Keratinocyte (primary cell): ENCODE data around the gene RAB19. TPM values are rescaled to one million over a fixed set of nuclear protein-coding genes. Genes with fewer than 3 reads are reported as not detected.

Source experiments
- DNase-seq: peaks from one replicate; pipeline ENCODE4 v3.0.0-alpha.2; 2011; ENCODE audit warnings: low read depth, missing footprints, low spot score
- FAIRE-seq: peaks from 2 replicates; lab custom pipeline; 2011; peaks lifted over from hg19 to GRCh38; lab: Jason Lieb, UNC
- H2AFZ ChIP-seq: 2 replicates; pipeline ENCODE4 v1.6.0; 2012; ENCODE audit warnings: low read length, control low read depth, inconsistent platforms; ENCODE audit not compliant: control insufficient read depth
- H3K27ac ChIP-seq: 2 replicates; pipeline ENCODE4 v1.5.1; 2011; ENCODE audit warnings: low read length; ENCODE audit not compliant: control insufficient read depth, insufficient read depth
- H3K27me3 ChIP-seq: 3 replicates; pipeline ENCODE4 v1.6.0; 2011; ENCODE audit warnings: low read length; ENCODE audit not compliant: control insufficient read depth, insufficient read depth; ENCODE audit errors: extremely low read depth
- H3K36me3 ChIP-seq, 2 experiments: 2 replicates in 1 of 2; 3 replicates in 1 of 2; pipeline ENCODE4 v1.5.1; 2011; ENCODE audit warnings: low read length in 2 of 2, mild to moderate bottlenecking in 1 of 2; ENCODE audit not compliant: control insufficient read depth in 2 of 2, insufficient read depth in 2 of 2; ENCODE audit errors: extremely low read depth in 1 of 2
- H3K4me1 ChIP-seq: 3 replicates; pipeline ENCODE4 v1.5.1; 2011; ENCODE audit warnings: low read length; ENCODE audit not compliant: control insufficient read depth, insufficient read depth; ENCODE audit errors: extremely low read depth
- H3K4me2 ChIP-seq: 3 replicates; pipeline ENCODE4 v1.6.0; 2011; ENCODE audit warnings: low read depth, low read length; ENCODE audit not compliant: control insufficient read depth, insufficient read depth; ENCODE audit errors: extremely low read depth
- H3K4me3 ChIP-seq, 3 experiments: fragments of 200-600 bp in 1 of 3; sonication (generic) in 1 of 3; 2 replicates in 2 of 3; 3 replicates in 1 of 3; pipeline ENCODE4 v1.5.1; 2011 to 2016; ENCODE audit warnings: low read length in 3 of 3, mild to moderate bottlenecking in 3 of 3, control low read depth in 2 of 3, inconsistent platforms in 1 of 3, low read depth in 1 of 3, mixed read lengths in 1 of 3, mixed run types in 1 of 3, moderate library complexity in 1 of 3; ENCODE audit not compliant: control insufficient read depth in 2 of 3, insufficient read depth in 2 of 3; ENCODE audit errors: extremely low read depth in 1 of 3
- H3K79me2 ChIP-seq: 2 replicates; pipeline ENCODE4 v1.6.0; 2012; ENCODE audit warnings: low read length; ENCODE audit not compliant: control insufficient read depth, insufficient read depth
- H3K9ac ChIP-seq: 3 replicates; pipeline ENCODE4 v1.6.0; 2011; ENCODE audit warnings: low read length; ENCODE audit not compliant: control insufficient read depth, insufficient read depth; ENCODE audit errors: extremely low read depth
- H3K9me1 ChIP-seq: 3 replicates; pipeline ENCODE4 v1.6.0; 2011; ENCODE audit warnings: low read length; ENCODE audit not compliant: control insufficient read depth, insufficient read depth; ENCODE audit errors: extremely low read depth
- H3K9me3 ChIP-seq: 2 replicates; pipeline ENCODE4 v1.5.1; 2012; ENCODE audit warnings: low read depth, low read length; ENCODE audit not compliant: control insufficient read depth
- H4K20me1 ChIP-seq: 3 replicates; pipeline ENCODE4 v1.6.0; 2011; ENCODE audit warnings: low read length; ENCODE audit not compliant: control insufficient read depth, insufficient read depth; ENCODE audit errors: extremely low read depth
- EZH2 ChIP-seq: IDR thresholded peaks from one replicate; pipeline ENCODE4 v1.6.1; 2012; ENCODE audit warnings: inconsistent platforms, mild to moderate bottlenecking, low read length, moderate library complexity
- dilution Hi-C: fragments of 300-500 bp; cut with MboI; formaldehyde crosslinking; loops from one replicate; pipeline ENCODE4 v1.7.0; 2020; ENCODE audit warnings: low sequenced_read_pairs; ENCODE audit not compliant: extremely low pct_ligation_motif_present
- polyA plus RNA-seq, 5 experiments: library from polyadenylated mRNA; depleted of rRNA in 3 of 5; stranded (reverse) in 3 of 5; stranded (forward) in 1 of 5; unstranded in 1 of 5; fragments of >200 nt; gene quantifications; 1 replicate in 1 of 5; 2 replicates in 3 of 5; 3 replicates in 1 of 5; pipeline versions ENCODE4 v1.2.1 to v1.2.3, GENCODE V29; 2011 to 2012; ENCODE audit warnings: missing spikeins in 2 of 5, low read depth in 1 of 5, low replicate concordance in 1 of 5
- TF ChIP-seq, protein P1 (sequence below), 3 experiments: IDR thresholded peaks in 1 of 3; conservative IDR thresholded peaks in 1 of 3; optimal IDR thresholded peaks in 1 of 3; 2 replicates in 2 of 3; 3 replicates in 1 of 3; pipeline versions ENCODE3 to v1.5.1; 2011; ENCODE audit warnings: low read length in 3 of 3, mild to moderate bottlenecking in 3 of 3, moderate library complexity in 2 of 3, control low read depth in 1 of 3, inconsistent platforms in 1 of 3; ENCODE audit not compliant: insufficient read depth in 2 of 3; ENCODE audit errors: extremely low read depth in 1 of 3

RAB19 gene
- polyA plus RNA-seq, 1 donor (not counting 4 experiments of a cell fraction or from before 2014, with no cell fraction given): not detected

GRCh38 chr7:140426130-140426529 lies 22.3 kb downstream of the RAB19 start:
- no peaks in the 10 kb centered on the region for H3K9me1 ChIP-seq
- H3K79me2 ChIP-seq: no peaks in the 10 kb centered on the region
- TF ChIP-seq, protein P1, sequence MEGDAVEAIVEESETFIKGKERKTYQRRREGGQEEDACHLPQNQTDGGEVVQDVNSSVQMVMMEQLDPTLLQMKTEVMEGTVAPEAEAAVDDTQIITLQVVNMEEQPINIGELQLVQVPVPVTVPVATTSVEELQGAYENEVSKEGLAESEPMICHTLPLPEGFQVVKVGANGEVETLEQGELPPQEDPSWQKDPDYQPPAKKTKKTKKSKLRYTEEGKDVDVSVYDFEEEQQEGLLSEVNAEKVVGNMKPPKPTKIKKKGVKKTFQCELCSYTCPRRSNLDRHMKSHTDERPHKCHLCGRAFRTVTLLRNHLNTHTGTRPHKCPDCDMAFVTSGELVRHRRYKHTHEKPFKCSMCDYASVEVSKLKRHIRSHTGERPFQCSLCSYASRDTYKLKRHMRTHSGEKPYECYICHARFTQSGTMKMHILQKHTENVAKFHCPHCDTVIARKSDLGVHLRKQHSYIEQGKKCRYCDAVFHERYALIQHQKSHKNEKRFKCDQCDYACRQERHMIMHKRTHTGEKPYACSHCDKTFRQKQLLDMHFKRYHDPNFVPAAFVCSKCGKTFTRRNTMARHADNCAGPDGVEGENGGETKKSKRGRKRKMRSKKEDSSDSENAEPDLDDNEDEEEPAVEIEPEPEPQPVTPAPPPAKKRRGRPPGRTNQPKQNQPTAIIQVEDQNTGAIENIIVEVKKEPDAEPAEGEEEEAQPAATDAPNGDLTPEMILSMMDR (optimal IDR thresholded peaks at IDR 0.05 in 1 of 3, IDR thresholded peaks at IDR 0.05 in 1 of 3, conservative IDR thresholded peaks at IDR 0.05 in 1 of 3; ENCODE audit: extremely low read depth in 1 of 3, insufficient read depth in 2 of 3, low read length in 3 of 3): no peak
- TF ChIP-seq EZH2: no peak
- DNase-seq: no peak
- H3K27me3 ChIP-seq: no peaks in the 10 kb centered on the region
- H3K36me3 ChIP-seq: no peaks in the 10 kb centered on the region
- H3K4me2 ChIP-seq: no peak overlapping the region
- H4K20me1 ChIP-seq: no peaks in the 10 kb centered on the region
- no peak overlapping the region for H2AFZ ChIP-seq
- H3K27ac ChIP-seq: no peak overlapping the region
- no peaks in the 10 kb centered on the region for H3K9me3 ChIP-seq
- no peak overlapping the region for H3K9ac ChIP-seq
- dilution Hi-C loops: no loop called here
- no peak overlapping the region for H3K4me3 ChIP-seq
- no peaks in the 10 kb centered on the region for H3K4me1 ChIP-seq
- no peak for FAIRE-seq

GRCh38 chr7:140433396-140433795 lies 29.5 kb downstream of the RAB19 start:
- TF ChIP-seq EZH2: no peak
- TF ChIP-seq, protein P1 (optimal IDR thresholded peaks at IDR 0.05 in 1 of 3, IDR thresholded peaks at IDR 0.05 in 1 of 3, conservative IDR thresholded peaks at IDR 0.05 in 1 of 3; ENCODE audit: extremely low read depth in 1 of 3, insufficient read depth in 2 of 3, low read length in 3 of 3): no peak
- Histone ChIP-seq H3K9ac (no peak overlapping the region), H4K20me1 (no peaks in the 10 kb centered on the region), H3K36me3 (no peaks in the 10 kb centered on the region), H3K9me3 (no peaks in the 10 kb centered on the region), H3K4me3 (no peak overlapping the region), H3K27ac (no peak overlapping the region), H3K4me1 (no peaks in the 10 kb centered on the region), H3K79me2 (no peaks in the 10 kb centered on the region), H3K9me1 (no peaks in the 10 kb centered on the region), H3K27me3 (no peaks in the 10 kb centered on the region), H3K4me2 (no peak overlapping the region), H2AFZ (no peak overlapping the region)
- FAIRE-seq (no peak), DNase-seq (no peak)
- dilution Hi-C loops: no loop called here
